H9 (cell line): Measurements from ENCODE around the gene PHOSPHO1. TPM values are rescaled to one million over a fixed set of nuclear protein-coding genes. Genes with fewer than 3 reads are reported as not detected.

Source experiments
- DNase-seq: peaks from one replicate; pipeline ENCODE4 v3.0.0-alpha.2; 2017
- H2AFZ ChIP-seq: one replicate; pipeline ENCODE4 v1.6.1; 2013; ENCODE audit warnings: mild to moderate bottlenecking, low read length, control low read depth, moderate library complexity
- H2AK5ac ChIP-seq: 2 replicates; pipeline ENCODE4 v1.6.1; 2013; ENCODE audit warnings: low read length, control low read depth, mixed read lengths; ENCODE audit not compliant: insufficient read length
- H2BK120ac ChIP-seq: one replicate; pipeline ENCODE4 v1.6.1; 2013; ENCODE audit warnings: low read depth, mild to moderate bottlenecking, low read length, control low read depth, inconsistent platforms; ENCODE audit not compliant: poor library complexity, severe bottlenecking
- H2BK12ac ChIP-seq: 2 replicates; pipeline ENCODE4 v1.6.1; 2013; ENCODE audit warnings: low read length, control low read depth, mixed read lengths, low read depth; ENCODE audit not compliant: insufficient read length
- H2BK15ac ChIP-seq: 2 replicates; pipeline ENCODE4 v1.6.1; 2013; ENCODE audit warnings: low read depth, low read length, control low read depth
- H2BK20ac ChIP-seq: one replicate; pipeline ENCODE4 v1.6.1; 2013; ENCODE audit warnings: low read depth, mild to moderate bottlenecking, low read length, control low read depth, inconsistent platforms; ENCODE audit not compliant: poor library complexity, severe bottlenecking
- H2BK5ac ChIP-seq: 2 replicates; pipeline ENCODE4 v1.6.1; 2013; ENCODE audit warnings: low read length, control low read depth, mixed read lengths; ENCODE audit not compliant: insufficient read length
- H3K14ac ChIP-seq: 2 replicates; pipeline ENCODE4 v1.6.1; 2013; ENCODE audit warnings: low read length, control low read depth; ENCODE audit not compliant: insufficient read depth
- H3K18ac ChIP-seq: 2 replicates; pipeline ENCODE4 v1.6.1; 2013; ENCODE audit warnings: low read depth, mild to moderate bottlenecking, mixed read lengths, low read length, control low read depth; ENCODE audit not compliant: insufficient read length
- H3K23ac ChIP-seq: 2 replicates; pipeline ENCODE4 v1.6.1; 2013; ENCODE audit warnings: low read length, control low read depth, mixed read lengths, low read depth; ENCODE audit not compliant: insufficient read length
- H3K23me2 ChIP-seq: 2 replicates; pipeline ENCODE4 v1.6.1; 2013; ENCODE audit warnings: low read depth, mild to moderate bottlenecking, mixed read lengths, low read length, control low read depth; ENCODE audit not compliant: insufficient read length, poor library complexity, severe bottlenecking
- H3K27ac ChIP-seq: 2 replicates; pipeline ENCODE4 v1.5.1; 2013; ENCODE audit warnings: low read length, control low read depth, mixed read lengths, low read depth; ENCODE audit not compliant: insufficient read length
- H3K27me3 ChIP-seq: 2 replicates; pipeline ENCODE4 v1.6.1; 2013; ENCODE audit warnings: low read length, control low read depth, inconsistent platforms; ENCODE audit not compliant: insufficient read depth
- H3K4ac ChIP-seq: 2 replicates; pipeline ENCODE4 v1.6.1; 2013; ENCODE audit warnings: low read depth, mild to moderate bottlenecking, control low read depth, inconsistent platforms, low read length, moderate library complexity
- H3K4me1 ChIP-seq: 2 replicates; pipeline ENCODE4 v1.6.1; 2013; ENCODE audit warnings: low read length, control low read depth, inconsistent platforms; ENCODE audit not compliant: insufficient read depth
- H3K4me2 ChIP-seq: 2 replicates; pipeline ENCODE4 v1.6.1; 2013; ENCODE audit warnings: low read length, control low read depth, mixed read lengths; ENCODE audit not compliant: insufficient read length, insufficient read depth
- H3K56ac ChIP-seq: 2 replicates; pipeline ENCODE4 v1.6.1; 2013; ENCODE audit warnings: low read depth, mild to moderate bottlenecking, mixed read lengths, low read length, control low read depth; ENCODE audit not compliant: insufficient read length
- H3K79me1 ChIP-seq: 2 replicates; pipeline ENCODE4 v1.6.1; 2013; ENCODE audit warnings: low read depth, mild to moderate bottlenecking, moderate library complexity, low read length, control low read depth, inconsistent platforms; ENCODE audit not compliant: insufficient read depth, poor library complexity, severe bottlenecking
- H3K79me2 ChIP-seq: 2 replicates; pipeline ENCODE4 v1.6.1; 2013; ENCODE audit warnings: low read length, control low read depth, inconsistent platforms; ENCODE audit not compliant: insufficient read depth
- H3K9ac ChIP-seq: 2 replicates; pipeline ENCODE4 v1.6.1; 2013; ENCODE audit warnings: low read length, control low read depth, mixed read lengths; ENCODE audit not compliant: insufficient read length; ENCODE audit errors: extremely low read depth
- H3K9me3 ChIP-seq: one replicate; pipeline ENCODE4 v1.6.1; 2013; ENCODE audit warnings: low read depth, low read length, inconsistent platforms; ENCODE audit not compliant: control insufficient read depth
- H3T11ph ChIP-seq: one replicate; pipeline ENCODE4 v1.6.1; 2013; ENCODE audit warnings: mild to moderate bottlenecking, low read length, control low read depth, inconsistent platforms
- H4K20me1 ChIP-seq: one replicate; pipeline ENCODE4 v1.6.1; 2013; ENCODE audit not compliant: control insufficient read depth, insufficient read length, insufficient read depth
- H4K5ac ChIP-seq: 2 replicates; pipeline ENCODE4 v1.6.1; 2013; ENCODE audit warnings: low read depth, mild to moderate bottlenecking, mixed read lengths, low read length, control low read depth; ENCODE audit not compliant: insufficient read length
- H4K8ac ChIP-seq: replicated peaks from 2 replicates; pipeline ENCODE4 v1.6.1; 2013; ENCODE audit warnings: low read length, control low read depth, mixed read lengths, low read depth; ENCODE audit not compliant: insufficient read length
- H4K91ac ChIP-seq: 2 replicates; pipeline ENCODE4 v1.6.1; 2013; ENCODE audit warnings: low read depth, mild to moderate bottlenecking, moderate library complexity, mixed read lengths, low read length, control low read depth; ENCODE audit not compliant: insufficient read length
- H3K27ac Mint-ChIP-seq, 3 experiments: 2 replicates in 2 of 3; 3 replicates in 1 of 3; pipeline ENCODE4 v1.8.0; 2020 to 2021; ENCODE audit warnings: mixed read lengths in 3 of 3, mild to moderate bottlenecking in 1 of 3, moderate library complexity in 1 of 3
- H3K27me3 Mint-ChIP-seq: 2 replicates; pipeline ENCODE4 v1.8.0; 2021; ENCODE audit warnings: low read depth, mild to moderate bottlenecking, moderate library complexity, mixed read lengths
- H3K36me3 Mint-ChIP-seq, 3 experiments: 2 replicates in 2 of 3; 3 replicates in 1 of 3; pipeline ENCODE4 v1.8.0; 2020 to 2021; ENCODE audit warnings: low read depth in 3 of 3, mixed read lengths in 3 of 3; ENCODE audit not compliant: insufficient read depth in 1 of 3
- H3K4me1 Mint-ChIP-seq, 2 experiments: 2 replicates each; pipeline ENCODE4 v1.8.0; 2020; ENCODE audit warnings: mixed read lengths in 2 of 2
- H3K4me3 Mint-ChIP-seq, 2 experiments: 2 replicates in 1 of 2; 3 replicates in 1 of 2; pipeline ENCODE4 v1.8.0; 2020 to 2021; ENCODE audit warnings: mild to moderate bottlenecking in 2 of 2, mixed read lengths in 2 of 2, moderate library complexity in 1 of 2
- H3K9me3 Mint-ChIP-seq, 2 experiments: 2 replicates in 1 of 2; 3 replicates in 1 of 2; pipeline ENCODE4 v1.8.0; 2020; ENCODE audit warnings: mild to moderate bottlenecking in 2 of 2, mixed read lengths in 2 of 2, moderate library complexity in 1 of 2
- WGBS: extraction: QIAGEN DNeasy Blood & Tissue Kit; methylation state at CpG from one replicate; pipeline ENCODE4 v1.1.7; 2013; ENCODE audit warnings: missing lambda C conversion rate, low lambda C conversion rate, mixed read lengths; ENCODE audit not compliant: insufficient read length; ENCODE audit errors: extremely low coverage; 5-methylcytosine and 5-hydroxymethylcytosine counted together
- total RNA-seq: library from RNA; stranded (reverse); gene quantifications from 2 replicates; pipeline ENCODE4 v1.2.1, GENCODE V29; 2021
- TF ChIP-seq, protein P1 (sequence below): fragments of 200-600 bp; sonication (generic); conservative IDR thresholded peaks from 3 replicates; pipeline ENCODE4 v1.8.0; 2021; ENCODE audit warnings: antibody characterized with exemption, mild to moderate bottlenecking

The PHOSPHO1 gene
- total RNA-seq, 1 experiment from 2014 or later, result 0.63 TPM

DNA sequence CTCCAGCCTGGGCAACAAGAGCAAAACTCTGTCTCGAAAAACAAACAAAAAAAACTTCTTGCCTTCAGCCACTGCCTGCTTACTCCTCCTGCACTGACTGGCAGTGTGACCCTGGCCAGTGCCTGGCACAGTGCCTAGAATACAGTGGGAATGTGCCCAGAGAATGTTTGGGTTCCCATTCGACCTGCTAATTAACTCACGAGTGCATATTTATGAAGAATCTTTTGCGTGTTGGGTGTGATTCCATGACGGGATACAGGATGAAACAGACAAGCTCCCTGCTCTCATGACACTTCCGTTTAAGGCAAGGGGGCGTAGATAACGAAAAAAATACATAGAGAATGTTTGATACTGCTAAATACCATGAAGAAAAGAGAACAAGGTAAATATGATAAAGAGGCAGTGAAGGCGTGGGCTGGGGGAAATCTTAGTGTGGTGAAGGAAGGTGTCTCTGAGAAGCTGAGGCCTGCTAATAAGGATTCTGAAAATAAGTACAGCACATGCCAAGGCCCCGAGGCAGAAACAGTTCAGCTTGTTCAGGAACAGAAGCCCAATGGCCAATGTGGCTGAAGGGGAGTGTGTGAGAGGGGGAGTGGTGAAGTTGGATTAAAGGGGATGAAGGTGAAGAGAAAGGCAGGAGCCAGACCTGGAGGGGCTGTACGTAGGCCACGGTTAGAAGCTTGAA is 15.8 kb downstream of the PHOSPHO1 start:
- Histone ChIP-seq H2BK5ac (no peak overlapping the region), H3K18ac (no peak overlapping the region), H3K4me2 (no peak overlapping the region), H3K79me1 (no peaks in the 10 kb centered on the region), H2BK120ac (no peak overlapping the region), H3K27ac (no peak overlapping the region), H2BK12ac (no peak overlapping the region), H3K9ac (no peak overlapping the region), H4K20me1 (no peaks in the 10 kb centered on the region), H3K56ac (no peak overlapping the region), H4K5ac (no peak overlapping the region), H4K8ac (no peak overlapping the region), H2BK20ac (no peak overlapping the region), H3T11ph (no peak overlapping the region), H3K23ac (no peak overlapping the region), H3K79me2 (no peaks in the 10 kb centered on the region), H3K4me1 (peaks cover 6% of the 10 kb centered on the region; the same call in 1 of the 2 replicates), H2BK15ac (no peak overlapping the region), H3K4ac (no peak overlapping the region), H3K23me2 (no peaks in the 10 kb centered on the region), H4K91ac (no peak overlapping the region), H3K27me3 (no peaks in the 10 kb centered on the region), H3K9me3 (no peaks in the 10 kb centered on the region), H3K14ac (no peak overlapping the region), H2AFZ (no peak overlapping the region), H2AK5ac (no peak overlapping the region)
- Mint-ChIP-seq H3K27ac (no peak overlapping the region), H3K4me1 (peaks cover 36 to 43% of the 10 kb centered on the region in 2 experiments), H3K36me3 (no peaks in the 10 kb centered on the region; a peak in 1 of 7 replicates), H3K27me3 (peaks cover 13% of the 10 kb centered on the region), H3K9me3 (no peaks in the 10 kb centered on the region), H3K4me3 (no peak overlapping the region)
- no CpG with 5 or more reads among the region's 12 CpGs for WGBS
- DNase-seq, result no peak
- TF ChIP-seq, protein P1, sequence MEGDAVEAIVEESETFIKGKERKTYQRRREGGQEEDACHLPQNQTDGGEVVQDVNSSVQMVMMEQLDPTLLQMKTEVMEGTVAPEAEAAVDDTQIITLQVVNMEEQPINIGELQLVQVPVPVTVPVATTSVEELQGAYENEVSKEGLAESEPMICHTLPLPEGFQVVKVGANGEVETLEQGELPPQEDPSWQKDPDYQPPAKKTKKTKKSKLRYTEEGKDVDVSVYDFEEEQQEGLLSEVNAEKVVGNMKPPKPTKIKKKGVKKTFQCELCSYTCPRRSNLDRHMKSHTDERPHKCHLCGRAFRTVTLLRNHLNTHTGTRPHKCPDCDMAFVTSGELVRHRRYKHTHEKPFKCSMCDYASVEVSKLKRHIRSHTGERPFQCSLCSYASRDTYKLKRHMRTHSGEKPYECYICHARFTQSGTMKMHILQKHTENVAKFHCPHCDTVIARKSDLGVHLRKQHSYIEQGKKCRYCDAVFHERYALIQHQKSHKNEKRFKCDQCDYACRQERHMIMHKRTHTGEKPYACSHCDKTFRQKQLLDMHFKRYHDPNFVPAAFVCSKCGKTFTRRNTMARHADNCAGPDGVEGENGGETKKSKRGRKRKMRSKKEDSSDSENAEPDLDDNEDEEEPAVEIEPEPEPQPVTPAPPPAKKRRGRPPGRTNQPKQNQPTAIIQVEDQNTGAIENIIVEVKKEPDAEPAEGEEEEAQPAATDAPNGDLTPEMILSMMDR, result no peak
